NCI-H2029 (cell line): ENCODE measurements around the gene SPATS2L.

Experiments used
- DNase-seq: peaks from one replicate; lab custom pipeline; 2025; lab: John Stamatoyannopoulos, UW

SPATS2L gene

GRCh38 chr2:200378652-200379290 lies 72.3 kb downstream of the SPATS2L start:
- no peak for DNase-seq

- no peak for DNase-seq
These were observed 73.1 kb downstream of the SPATS2L start for GRCh38 chr2:200379481-200380090.

DNA sequence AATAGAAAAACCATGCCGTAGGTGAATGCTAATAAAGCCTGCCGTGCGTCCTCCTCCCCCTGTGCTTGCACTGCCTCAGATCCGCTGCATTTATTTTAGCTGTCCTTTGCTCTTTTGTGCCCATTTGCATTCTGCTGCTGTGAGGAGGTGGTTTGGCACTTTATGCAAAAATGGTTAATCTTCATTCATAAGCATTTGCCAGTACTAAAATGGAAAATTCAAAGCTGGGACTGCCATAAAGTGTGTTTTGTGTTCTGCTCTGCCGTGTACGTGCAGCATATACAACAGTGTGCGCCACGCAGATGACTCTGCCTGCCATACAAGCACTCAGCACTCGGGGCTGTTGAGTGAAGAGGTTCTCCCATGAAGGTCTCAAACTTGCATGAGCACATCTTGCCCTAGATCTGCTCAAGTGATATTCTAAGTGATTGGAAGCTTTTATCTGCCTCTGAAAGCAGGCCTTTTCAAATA lies 73.6 kb downstream of the SPATS2L start:
- no peak for DNase-seq

DNA sequence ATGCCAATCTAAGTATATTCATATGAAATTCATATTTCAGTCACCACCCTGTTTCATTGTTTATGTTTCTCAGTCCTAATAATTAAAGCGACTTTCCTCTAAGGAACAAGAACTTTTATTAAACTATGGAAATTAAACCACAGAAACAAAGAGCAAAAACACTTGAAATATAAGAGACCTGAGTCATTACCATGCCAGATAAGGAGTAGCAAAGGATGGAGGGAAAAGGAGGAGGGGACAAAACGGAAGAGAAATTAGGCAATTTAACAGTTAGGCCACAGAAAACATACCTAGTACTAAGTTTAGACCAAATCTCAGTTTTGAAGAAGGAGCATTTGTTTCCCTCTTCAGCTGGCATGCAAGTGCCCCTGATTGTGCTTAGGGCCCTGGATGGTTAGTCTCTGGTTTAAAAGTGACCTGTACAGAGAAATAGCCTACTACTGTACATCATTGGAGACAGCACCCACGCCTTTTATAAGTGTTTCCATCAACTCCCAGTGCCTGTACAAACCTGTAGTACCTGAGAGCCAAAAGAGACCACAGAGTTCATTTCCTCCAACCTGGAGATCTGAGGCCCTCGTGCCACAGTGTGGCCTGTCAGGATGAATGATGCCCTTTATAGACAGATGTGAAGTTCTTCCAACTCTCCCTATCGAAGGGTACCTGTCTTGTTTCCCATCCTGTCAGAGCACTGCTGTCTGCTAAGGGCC lies 74.5 kb downstream of the SPATS2L start:
- no peak for DNase-seq

DNA sequence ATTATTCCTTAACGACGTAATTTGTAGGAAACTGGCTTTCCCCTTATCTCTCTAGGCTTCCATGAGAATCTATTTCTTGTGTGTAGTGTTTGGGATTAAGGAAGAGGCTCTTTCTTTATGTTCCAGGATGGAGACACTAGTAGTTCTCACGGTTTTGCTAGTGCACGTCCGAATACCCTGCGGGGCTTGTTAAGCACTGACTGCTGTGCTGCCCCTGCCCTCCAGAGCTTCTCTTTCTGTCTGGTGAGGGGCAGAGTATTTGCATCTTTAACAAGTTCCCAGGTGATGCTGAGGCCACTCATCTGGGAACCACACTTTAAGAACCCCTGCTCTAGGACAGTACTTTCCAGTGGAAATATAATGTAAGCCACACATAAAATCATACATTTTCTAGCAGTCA lies 76.4 kb downstream of the SPATS2L start:
- no peak for DNase-seq

- DNase-seq, result no peak
These were observed 77.1 kb downstream of the SPATS2L start for GRCh38 chr2:200383380-200384110.

DNA sequence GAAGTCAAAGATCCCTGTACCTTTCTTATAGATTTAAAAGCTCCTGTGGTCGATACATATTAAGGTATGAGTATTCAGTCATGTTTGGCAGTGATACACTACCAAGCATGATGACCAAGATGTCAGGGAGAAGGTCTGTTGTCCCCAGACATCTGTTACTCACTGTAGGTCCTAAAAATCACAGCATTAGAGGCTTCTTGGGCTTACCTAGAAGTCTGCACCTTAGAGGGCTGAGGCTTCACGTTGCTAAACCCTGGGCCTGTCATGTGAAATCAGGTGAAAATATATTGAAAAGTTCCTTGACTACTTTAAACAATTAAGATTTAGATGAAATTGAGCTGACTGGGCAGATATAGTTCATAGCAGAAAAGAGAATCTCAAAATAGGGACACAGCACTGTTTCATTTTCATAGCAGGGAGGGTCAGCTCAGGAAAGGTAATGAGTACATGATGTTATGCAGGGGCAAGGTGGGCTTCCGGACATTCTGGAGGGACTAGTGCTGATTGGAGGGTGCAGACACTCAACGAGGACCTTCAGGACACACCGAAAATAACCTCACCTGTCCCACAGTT lies 78.7 kb downstream of the SPATS2L start:
- DNase-seq, result no peak

GRCh38 chr2:200393191-200393590 lies 86.7 kb downstream of the SPATS2L start:
- no peak for DNase-seq

DNA sequence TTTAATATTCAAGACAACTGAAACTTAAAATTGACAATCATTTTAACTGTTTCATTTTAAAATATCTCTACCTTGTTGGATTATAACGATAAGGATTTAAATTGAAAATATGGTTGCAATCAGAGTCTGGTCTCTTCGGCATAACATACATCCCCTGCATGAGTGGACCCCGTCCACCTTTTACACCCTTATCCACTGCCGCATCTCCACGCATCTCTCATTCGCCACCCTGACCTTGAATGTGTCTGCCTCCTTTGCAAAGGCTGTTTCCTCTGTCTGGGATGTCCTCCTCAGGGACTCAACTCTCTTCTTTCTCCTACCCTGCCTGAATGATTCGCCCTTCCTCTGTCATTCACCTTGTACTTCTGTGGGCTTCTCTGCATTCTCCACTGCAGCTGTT lies 87.6 kb downstream of the SPATS2L start:
- no peak for DNase-seq

GRCh38 chr2:200396781-200397242 lies 90.3 kb downstream of the SPATS2L start:
- no peak for DNase-seq

DNA sequence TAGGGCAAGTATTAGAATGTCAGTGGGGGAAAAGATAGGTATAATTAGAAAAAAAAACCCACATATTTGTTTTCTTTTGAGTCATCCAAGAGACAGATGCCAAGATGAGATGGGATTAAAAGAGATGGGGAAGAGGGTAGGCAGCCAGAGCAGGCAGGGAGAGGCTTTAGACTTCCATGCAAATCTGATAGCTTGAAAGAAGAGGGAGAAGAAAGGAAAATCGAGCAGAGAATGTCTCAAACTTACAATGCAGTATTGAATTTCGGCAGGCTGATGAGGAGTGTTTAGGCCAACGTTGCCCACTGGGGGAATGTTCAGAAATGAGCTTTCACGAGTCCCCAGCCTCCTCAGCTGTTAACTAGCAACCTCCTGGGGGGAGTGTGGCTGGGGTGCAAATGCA lies 91.3 kb downstream of the SPATS2L start:
- no peak for DNase-seq

DNA sequence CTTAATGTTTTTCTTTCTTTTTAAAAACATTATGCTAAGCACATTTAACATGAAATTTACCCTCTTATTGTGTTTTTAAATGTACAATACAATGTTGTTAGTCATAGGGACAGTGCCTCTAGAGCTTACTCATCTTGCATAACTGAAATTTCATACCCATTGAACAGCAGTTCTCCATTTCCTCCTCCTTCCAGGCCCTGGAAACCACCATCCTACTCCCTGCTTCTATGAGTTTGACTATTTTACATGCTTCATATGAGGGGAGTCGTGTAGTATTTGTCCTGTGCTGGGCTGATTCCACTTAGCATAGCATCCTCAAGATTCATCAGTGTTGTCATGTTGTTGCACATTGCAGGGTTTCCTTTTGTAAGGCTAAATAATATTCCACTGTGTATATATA lies 92.6 kb downstream of the SPATS2L start:
- no peak for DNase-seq

DNA sequence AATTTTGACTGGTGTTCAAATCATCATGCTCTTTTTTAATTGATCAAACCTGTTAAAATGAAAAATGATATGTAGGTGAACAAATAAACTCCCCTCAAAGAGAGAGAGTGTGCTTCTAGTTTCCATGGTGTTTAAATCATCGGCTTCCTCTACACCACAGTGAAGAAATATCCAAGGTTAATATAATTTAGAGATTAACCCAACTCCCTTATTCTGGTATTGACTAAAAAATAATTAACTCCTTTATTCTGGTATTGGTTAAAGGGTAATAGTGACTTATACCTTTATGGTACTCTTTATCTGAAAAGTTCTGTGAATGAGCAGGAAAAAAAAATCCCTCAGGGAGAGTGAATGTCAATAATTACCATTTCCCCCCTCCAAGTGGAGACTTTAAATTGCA lies 93.1 kb downstream of the SPATS2L start:
- no peak for DNase-seq

DNA sequence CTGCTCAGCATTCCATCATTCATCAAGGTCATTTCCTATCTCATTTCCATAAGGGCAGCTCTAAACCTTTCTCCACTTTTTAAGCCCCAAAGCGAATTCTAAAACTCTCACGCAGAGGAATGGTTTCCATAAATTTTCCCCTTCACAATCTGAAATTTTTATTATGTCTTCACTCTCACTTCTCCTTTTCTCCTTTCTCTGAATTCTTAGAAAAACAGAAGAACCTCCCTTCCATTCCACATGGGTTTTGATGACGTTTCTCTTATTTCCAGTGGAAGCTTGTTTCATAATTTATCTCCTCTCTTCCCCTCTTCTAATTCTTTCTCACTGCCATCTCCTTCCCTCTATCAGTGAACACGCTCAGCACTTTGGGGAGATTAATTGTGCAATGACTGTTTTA lies 97.3 kb downstream of the SPATS2L start:
- DNase-seq, result no peak

- DNase-seq, result no peak
These were observed 98.1 kb downstream of the SPATS2L start for GRCh38 chr2:200404615-200405014.

GRCh38 chr2:200405599-200406298 lies 99.3 kb downstream of the SPATS2L start:
- DNase-seq, result peak; percentile 73

- no peak for DNase-seq
These were observed 99.9 kb downstream of the SPATS2L start for GRCh38 chr2:200406379-200406778.

DNA sequence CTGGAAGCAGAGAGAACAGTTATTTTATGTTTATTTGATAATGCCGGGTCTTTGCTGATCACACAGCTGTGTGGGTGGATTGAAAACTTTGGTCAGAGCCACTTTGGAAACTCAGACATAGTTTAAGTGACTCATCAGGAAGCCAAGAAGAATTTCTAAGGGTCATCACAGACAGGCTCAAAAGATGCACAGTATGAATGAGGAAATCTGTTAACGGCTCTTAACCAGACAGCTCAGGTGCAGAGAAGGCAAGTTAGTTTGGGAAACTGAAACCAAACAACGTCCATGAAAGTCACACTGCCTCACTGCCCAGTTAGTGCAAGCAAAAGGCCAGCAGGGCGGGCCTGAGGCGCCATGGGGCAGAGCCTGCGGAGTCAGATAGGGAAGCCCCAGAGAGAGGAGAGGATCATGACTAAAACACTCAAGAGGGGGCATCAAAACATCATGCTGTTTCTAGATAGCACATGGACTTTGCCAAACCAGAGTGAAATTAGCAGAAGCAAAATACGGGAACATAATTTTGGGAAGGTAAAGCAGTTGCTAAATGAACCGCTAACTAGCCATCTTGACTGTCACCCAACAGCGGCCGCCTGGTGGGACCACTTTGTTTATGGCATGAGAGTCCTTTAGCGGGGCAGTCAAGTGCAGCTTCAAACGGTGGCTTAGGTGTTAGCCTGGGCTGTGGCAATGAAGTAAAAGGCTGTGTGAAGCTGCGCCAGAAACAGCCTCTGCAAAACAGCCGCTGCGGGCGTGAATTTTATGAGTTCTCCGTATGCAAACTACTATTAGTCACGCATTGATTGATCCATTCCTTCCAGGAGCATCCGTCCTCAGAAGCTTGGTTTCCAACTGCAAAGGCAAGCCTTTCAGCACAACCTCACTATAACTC lies 102.2 kb downstream of the SPATS2L start:
- no peak for DNase-seq

- DNase-seq, result no peak
These were observed 105.3 kb downstream of the SPATS2L start for GRCh38 chr2:200411831-200412230.

DNA sequence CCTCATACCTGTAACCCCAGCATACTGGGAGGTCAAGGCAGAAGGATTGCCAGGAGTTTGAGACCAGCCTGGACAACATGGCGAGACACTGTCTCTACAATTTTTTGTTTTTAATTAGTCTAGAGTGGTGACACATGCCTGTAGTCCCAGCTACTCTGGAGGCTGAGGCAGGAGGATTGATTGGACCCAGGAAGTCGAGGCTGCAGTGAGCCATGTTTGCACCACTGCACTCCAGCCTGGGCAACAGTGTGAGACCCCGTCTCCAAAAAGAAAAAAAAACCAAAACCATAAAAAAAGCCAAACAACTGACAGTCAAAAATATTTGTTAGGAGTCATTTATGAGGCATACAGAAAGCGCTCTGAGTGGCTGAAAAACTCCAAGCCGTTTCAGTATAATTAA lies 107.9 kb downstream of the SPATS2L start:
- DNase-seq, result no peak

GRCh38 chr2:200415455-200415854 lies 109.0 kb downstream of the SPATS2L start:
- no peak for DNase-seq
